Dendritic cell treated with granulocyte-macrophage colony-stimulating factor and Interleukin-4, amounts not matched to agents 40 ng/mL and 50 ng/mL, for 4 days (primary cell): Measurements from ENCODE around the gene NOX4.

Experiments used
- H3K27ac Mint-ChIP-seq: one replicate; pipeline ENCODE4 v1.8.0; 2022; ENCODE audit warnings: mild to moderate bottlenecking, mixed read lengths
- H3K27me3 Mint-ChIP-seq: one replicate; pipeline ENCODE4 v1.8.0; 2022; ENCODE audit warnings: mild to moderate bottlenecking, mixed read lengths
- H3K36me3 Mint-ChIP-seq: one replicate; pipeline ENCODE4 v1.8.0; 2022; ENCODE audit warnings: low read depth, mixed read lengths
- H3K4me1 Mint-ChIP-seq: one replicate; pipeline ENCODE4 v1.8.0; 2022; ENCODE audit warnings: low read depth, mixed read lengths
- H3K4me3 Mint-ChIP-seq: one replicate; pipeline ENCODE4 v1.8.0; 2022; ENCODE audit warnings: mild to moderate bottlenecking, moderate library complexity, mixed read lengths
- H3K9me3 Mint-ChIP-seq: one replicate; pipeline ENCODE4 v1.8.0; 2022; ENCODE audit warnings: mixed read lengths
- intact Hi-C: fragments of 100-400 bp; cut with micrococcal nuclease; formaldehyde crosslinking; loops from one replicate; pipeline ENCODE4 v1.15.0; 2022

Gene NOX4

DNA sequence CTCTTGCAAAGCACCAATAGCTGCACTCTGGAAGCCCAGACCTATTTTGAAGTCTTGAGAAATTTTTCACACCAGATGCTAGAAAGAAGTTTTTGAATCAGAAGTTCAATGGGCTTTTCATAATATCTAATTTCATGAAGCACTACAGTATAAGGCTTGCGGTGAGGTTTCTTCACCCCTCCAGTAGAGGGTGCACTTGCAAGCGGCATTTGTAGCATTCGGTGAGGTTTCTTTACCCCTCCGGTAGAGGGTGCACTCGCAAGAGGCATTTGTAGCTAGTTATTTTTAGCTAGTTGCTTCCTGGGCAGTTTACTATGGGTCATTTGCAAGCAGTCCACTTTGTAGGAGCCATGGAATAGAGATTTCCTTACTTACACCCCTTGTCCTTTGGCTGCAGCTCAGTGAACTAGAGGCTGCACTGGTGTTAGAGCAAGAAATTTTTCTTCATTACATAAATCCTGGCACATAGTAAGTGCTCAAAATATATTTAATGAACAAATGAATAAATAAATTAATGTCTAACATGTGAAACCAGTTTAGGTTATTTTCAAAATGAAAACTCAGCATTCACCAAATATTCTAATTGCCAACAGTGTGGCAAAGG is 7.8 kb upstream of the NOX4 start:
- Mint-ChIP-seq H3K4me1 (no peaks in the 10 kb centered on the region), H3K9me3 (no peaks in the 10 kb centered on the region), H3K4me3 (no peak overlapping the region), H3K27me3 (no peaks in the 10 kb centered on the region), H3K36me3 (no peaks in the 10 kb centered on the region), H3K27ac (no peak overlapping the region)
- intact Hi-C loops: no loop called here

DNA sequence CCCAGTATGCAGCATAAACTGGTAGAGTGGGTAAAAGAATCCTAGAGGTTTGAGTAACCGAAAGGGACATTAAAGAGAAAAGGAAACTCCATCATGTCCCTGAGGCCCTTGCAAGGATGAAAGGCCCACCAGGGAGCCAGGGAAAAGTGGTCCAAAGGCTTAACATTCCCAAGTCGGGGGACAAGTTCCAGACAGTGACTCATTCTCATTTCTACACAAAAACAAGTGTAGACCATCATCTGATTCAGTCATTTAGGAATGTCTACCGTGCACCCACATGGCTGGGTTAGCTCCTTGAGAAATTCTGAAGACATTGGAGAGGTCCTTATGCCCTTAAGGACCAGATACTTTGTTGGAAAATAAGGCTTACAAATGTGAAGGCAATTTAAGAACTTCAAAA is 4.8 kb upstream of the NOX4 start:
- peaks cover 16% of the 10 kb centered on the region for H3K27me3 Mint-ChIP-seq
- H3K4me1 Mint-ChIP-seq: no peaks in the 10 kb centered on the region
- H3K4me3 Mint-ChIP-seq: no peak overlapping the region
- no peaks in the 10 kb centered on the region for H3K9me3 Mint-ChIP-seq
- intact Hi-C loops: no loop called here
- no peak overlapping the region for H3K27ac Mint-ChIP-seq
- no peaks in the 10 kb centered on the region for H3K36me3 Mint-ChIP-seq

DNA sequence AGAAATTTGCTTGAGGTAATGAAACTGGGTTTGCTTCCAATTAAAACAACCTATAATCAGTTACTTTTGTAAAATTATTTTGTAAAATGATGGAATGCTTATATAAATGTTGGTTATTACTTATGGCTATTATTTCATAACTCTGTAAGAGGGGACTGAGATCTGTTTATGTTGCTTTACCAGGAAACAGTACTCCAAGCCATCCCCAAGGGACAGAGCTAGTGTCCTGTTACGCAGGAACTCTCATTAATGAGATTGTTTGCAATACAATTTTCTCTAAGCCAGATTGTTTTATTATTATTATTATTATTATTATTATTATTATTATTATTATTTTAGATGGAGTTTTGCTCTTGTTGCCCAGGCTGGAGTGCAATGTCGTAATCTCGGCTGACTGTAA is 2.3 kb upstream of the NOX4 start:
- Mint-ChIP-seq H3K9me3 (no peaks in the 10 kb centered on the region), H3K27ac (no peak overlapping the region), H3K36me3 (no peaks in the 10 kb centered on the region), H3K4me3 (no peak overlapping the region), H3K4me1 (no peaks in the 10 kb centered on the region), H3K27me3 (peaks cover 31% of the 10 kb centered on the region)
- intact Hi-C loops: no loop called here

- no peaks in the 10 kb centered on the region for H3K4me1 Mint-ChIP-seq
- intact Hi-C loops: no loop called here
- no peak overlapping the region for H3K27ac Mint-ChIP-seq
- no peaks in the 10 kb centered on the region for H3K36me3 Mint-ChIP-seq
- H3K9me3 Mint-ChIP-seq: no peaks in the 10 kb centered on the region
- H3K27me3 Mint-ChIP-seq: peaks cover 31% of the 10 kb centered on the region
- no peak overlapping the region for H3K4me3 Mint-ChIP-seq
These were observed 584 bp downstream of the NOX4 start for GRCh38 chr11:89490602-89490980.

DNA sequence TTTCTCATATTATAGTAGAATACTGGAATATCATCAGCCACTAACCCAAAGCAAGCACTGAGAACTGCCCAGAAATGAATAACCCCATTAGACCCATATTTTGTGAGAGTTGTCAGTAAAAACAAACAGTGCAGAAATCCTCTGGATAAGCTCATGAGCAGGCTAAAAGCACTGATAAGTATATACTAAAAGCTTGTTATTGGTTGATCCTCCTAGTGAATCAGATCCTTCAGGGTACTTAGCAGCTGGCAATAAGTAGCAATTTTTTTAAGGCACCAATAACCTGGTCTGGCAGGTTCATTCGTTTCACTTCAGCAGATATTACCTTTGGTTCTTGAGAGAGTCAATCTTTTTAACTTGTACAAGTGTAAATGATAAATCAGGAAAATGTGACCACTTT is 1.2 kb downstream of the NOX4 start:
- no peak overlapping the region for H3K27ac Mint-ChIP-seq
- H3K27me3 Mint-ChIP-seq: peaks cover 31% of the 10 kb centered on the region
- H3K4me3 Mint-ChIP-seq: no peak overlapping the region
- H3K9me3 Mint-ChIP-seq: no peaks in the 10 kb centered on the region
- H3K36me3 Mint-ChIP-seq: no peaks in the 10 kb centered on the region
- intact Hi-C loops: no loop called here
- H3K4me1 Mint-ChIP-seq: no peaks in the 10 kb centered on the region

DNA sequence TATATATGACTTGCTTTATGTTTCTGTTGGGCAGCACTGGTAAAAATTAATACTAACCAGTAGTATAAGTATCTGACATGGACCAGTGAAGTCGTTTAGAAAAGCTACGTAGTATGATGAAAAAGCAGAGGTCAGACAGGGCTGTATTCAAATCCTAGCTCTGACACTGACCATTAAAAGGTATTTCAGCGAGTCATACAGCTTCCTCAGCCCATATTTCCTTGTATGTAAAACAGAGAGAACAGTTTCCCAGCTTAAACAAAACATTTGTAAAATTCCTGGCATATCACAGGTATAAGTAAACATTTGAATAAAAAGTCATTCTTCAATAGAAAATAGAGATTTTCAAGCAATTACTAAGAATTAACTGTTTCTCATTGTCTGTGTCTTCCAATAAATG is 4.2 kb downstream of the NOX4 start:
- H3K4me1 Mint-ChIP-seq: no peaks in the 10 kb centered on the region
- intact Hi-C loops: no loop called here
- H3K4me3 Mint-ChIP-seq: no peak overlapping the region
- no peaks in the 10 kb centered on the region for H3K9me3 Mint-ChIP-seq
- no peak overlapping the region for H3K27ac Mint-ChIP-seq
- H3K36me3 Mint-ChIP-seq: no peaks in the 10 kb centered on the region
- H3K27me3 Mint-ChIP-seq: peaks cover 26% of the 10 kb centered on the region

GRCh38 chr11:89484896-89485295 is 6.3 kb downstream of the NOX4 start:
- Mint-ChIP-seq H3K36me3 (no peaks in the 10 kb centered on the region), H3K4me1 (no peaks in the 10 kb centered on the region), H3K27ac (no peak overlapping the region), H3K4me3 (no peak overlapping the region), H3K27me3 (peaks cover 5% of the 10 kb centered on the region), H3K9me3 (no peaks in the 10 kb centered on the region)
- intact Hi-C loops: no loop called here

DNA sequence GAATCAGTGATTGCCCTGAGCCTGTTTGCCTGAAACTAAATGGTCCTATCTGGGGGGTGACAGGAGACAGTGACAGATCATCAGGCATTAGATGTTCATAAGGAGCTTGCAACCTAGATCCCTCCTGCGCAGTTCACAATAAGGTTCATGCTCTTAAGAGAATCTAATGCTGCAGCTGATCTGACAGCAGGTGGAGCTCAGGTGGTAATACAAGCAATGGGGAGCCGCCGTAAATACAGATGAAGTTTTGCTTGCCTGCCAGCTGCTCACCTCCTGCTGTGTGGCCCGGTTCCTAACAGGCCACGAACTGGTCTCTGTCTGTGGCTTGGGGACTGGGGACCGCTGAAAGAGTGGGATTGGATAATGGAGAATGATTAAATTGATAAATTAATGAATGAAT is 14.0 kb downstream of the NOX4 start:
- H3K36me3 Mint-ChIP-seq: no peaks in the 10 kb centered on the region
- no peak overlapping the region for H3K27ac Mint-ChIP-seq
- intact Hi-C loops: no loop called here
- no peaks in the 10 kb centered on the region for H3K4me1 Mint-ChIP-seq
- no peaks in the 10 kb centered on the region for H3K27me3 Mint-ChIP-seq
- no peaks in the 10 kb centered on the region for H3K9me3 Mint-ChIP-seq
- no peak overlapping the region for H3K4me3 Mint-ChIP-seq

DNA sequence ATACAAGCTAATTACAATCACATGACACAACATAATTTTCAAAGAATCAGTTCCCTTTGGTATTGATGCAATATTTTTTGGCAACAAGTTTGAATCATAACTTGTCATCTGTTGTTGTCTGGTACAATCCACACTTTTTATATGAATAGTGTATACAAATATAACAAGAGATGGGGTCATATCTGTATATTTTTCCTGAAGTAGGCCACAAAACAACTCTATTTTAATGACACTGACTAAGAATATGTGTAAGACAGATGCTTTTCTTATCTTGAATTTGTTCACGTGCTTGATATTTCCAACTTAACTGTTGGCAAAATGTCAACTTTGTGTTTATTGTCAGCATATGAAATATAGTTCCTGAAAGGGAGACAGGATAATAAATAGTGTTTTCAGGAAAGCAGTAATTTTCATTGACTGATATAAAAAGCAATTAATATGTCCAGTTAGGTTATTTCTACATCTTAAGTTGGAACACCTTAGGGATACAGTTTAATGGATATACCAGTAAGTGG is 27.9 kb downstream of the NOX4 start:
- no peaks in the 10 kb centered on the region for H3K36me3 Mint-ChIP-seq
- no peak overlapping the region for H3K27ac Mint-ChIP-seq
- H3K4me1 Mint-ChIP-seq: no peaks in the 10 kb centered on the region
- intact Hi-C loops: no loop called here
- H3K4me3 Mint-ChIP-seq: no peak overlapping the region
- no peaks in the 10 kb centered on the region for H3K27me3 Mint-ChIP-seq
- H3K9me3 Mint-ChIP-seq: peaks cover 9% of the 10 kb centered on the region

DNA sequence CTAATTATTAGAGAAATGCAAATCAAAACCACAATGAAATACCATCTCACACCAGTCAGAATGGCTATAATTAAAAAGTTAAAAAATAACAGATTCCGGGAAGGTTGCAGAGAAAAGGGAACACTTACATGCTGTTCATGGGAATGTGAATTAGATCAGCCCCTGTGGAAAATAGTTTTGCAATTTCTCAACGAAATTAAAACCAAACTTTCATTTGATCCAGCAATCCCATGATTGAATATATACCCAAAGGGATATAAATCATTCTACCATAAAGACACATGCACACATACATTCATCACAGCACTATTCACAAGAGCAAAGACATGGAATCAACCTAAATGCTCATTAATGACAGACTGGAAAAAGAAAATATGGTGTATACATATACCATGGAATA is 32.5 kb downstream of the NOX4 start:
- H3K4me3 Mint-ChIP-seq: no peak overlapping the region
- no peaks in the 10 kb centered on the region for H3K4me1 Mint-ChIP-seq
- H3K27ac Mint-ChIP-seq: no peak overlapping the region
- H3K27me3 Mint-ChIP-seq: no peaks in the 10 kb centered on the region
- H3K36me3 Mint-ChIP-seq: no peaks in the 10 kb centered on the region
- H3K9me3 Mint-ChIP-seq: peaks cover 25% of the 10 kb centered on the region
- intact Hi-C loops: no loop called here

- H3K36me3 Mint-ChIP-seq: no peaks in the 10 kb centered on the region
- no peaks in the 10 kb centered on the region for H3K27me3 Mint-ChIP-seq
- H3K9me3 Mint-ChIP-seq: peaks cover 25% of the 10 kb centered on the region
- H3K27ac Mint-ChIP-seq: no peak overlapping the region
- intact Hi-C loops: no loop called here
- H3K4me1 Mint-ChIP-seq: no peaks in the 10 kb centered on the region
- H3K4me3 Mint-ChIP-seq: no peak overlapping the region
These were observed 34.0 kb downstream of the NOX4 start for GRCh38 chr11:89457190-89457589.

- H3K4me1 Mint-ChIP-seq: no peaks in the 10 kb centered on the region
- peaks cover 25% of the 10 kb centered on the region for H3K9me3 Mint-ChIP-seq
- H3K27me3 Mint-ChIP-seq: no peaks in the 10 kb centered on the region
- intact Hi-C loops: no loop called here
- no peak overlapping the region for H3K4me3 Mint-ChIP-seq
- H3K27ac Mint-ChIP-seq: no peak overlapping the region
- H3K36me3 Mint-ChIP-seq: no peaks in the 10 kb centered on the region
These were observed 34.5 kb downstream of the NOX4 start for GRCh38 chr11:89456681-89457080.

DNA sequence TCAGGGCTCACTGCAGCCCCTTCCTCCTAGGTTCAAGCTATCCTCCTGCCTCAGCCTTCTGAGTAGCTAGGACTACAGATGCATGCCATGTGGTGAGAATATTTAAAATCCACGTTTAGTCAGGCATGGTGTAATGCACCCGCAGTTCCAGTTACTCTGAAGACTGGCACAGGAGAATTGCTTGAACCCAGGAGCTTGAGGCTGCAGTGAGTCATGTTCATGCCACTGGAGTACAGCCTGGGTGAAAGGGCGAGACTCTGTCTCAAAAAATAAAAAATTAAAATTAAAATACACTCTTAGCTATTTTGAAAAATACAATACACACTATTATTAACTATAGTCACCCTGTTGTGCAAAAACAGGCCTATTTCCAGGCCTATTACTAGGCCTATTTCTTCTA is 38.4 kb downstream of the NOX4 start:
- H3K36me3 Mint-ChIP-seq: no peaks in the 10 kb centered on the region
- no peaks in the 10 kb centered on the region for H3K4me1 Mint-ChIP-seq
- intact Hi-C loops: no loop called here
- no peak overlapping the region for H3K27ac Mint-ChIP-seq
- H3K9me3 Mint-ChIP-seq: peaks cover 16% of the 10 kb centered on the region
- H3K4me3 Mint-ChIP-seq: no peak overlapping the region
- no peaks in the 10 kb centered on the region for H3K27me3 Mint-ChIP-seq

DNA sequence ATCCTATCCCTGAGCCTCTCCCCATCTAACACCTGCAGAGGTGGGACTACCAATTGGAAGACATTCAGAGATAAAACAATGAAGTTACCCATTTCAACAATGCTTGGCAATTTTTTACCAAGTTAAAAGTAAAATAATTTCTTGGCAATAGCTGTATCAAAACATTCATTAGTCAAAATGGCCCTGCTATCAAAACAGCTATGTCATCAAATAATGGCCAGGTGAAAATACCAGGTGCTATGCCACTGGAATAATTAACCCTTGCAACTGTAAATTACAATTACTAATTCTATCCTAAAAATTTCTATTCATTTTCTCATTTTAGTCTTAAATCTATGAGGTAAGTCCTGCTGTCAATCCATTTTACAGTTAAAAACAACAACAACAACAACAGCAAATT is 43.3 kb downstream of the NOX4 start:
- no peaks in the 10 kb centered on the region for H3K4me1 Mint-ChIP-seq
- intact Hi-C loops: no loop called here

More for the DNA sequence above, 43.3 kb downstream of the NOX4 start:
- Mint-ChIP-seq H3K27me3 (no peaks in the 10 kb centered on the region), H3K9me3 (no peaks in the 10 kb centered on the region), H3K27ac (no peak overlapping the region), H3K36me3 (no peaks in the 10 kb centered on the region), H3K4me3 (no peak overlapping the region)
